H9 (cell line): ENCODE measurements around the gene ZNF821. TPM values are rescaled to one million over a fixed set of nuclear protein-coding genes. Genes with fewer than 3 reads are reported as not detected.
A peak's percentile ranks its signal among the peaks of the same experiment; 100 is the strongest.

Experiments
- DNase-seq: peaks from one replicate; pipeline ENCODE4 v3.0.0-alpha.2; 2017
- H2AFZ ChIP-seq: one replicate; pipeline ENCODE4 v1.6.1; 2013; ENCODE audit warnings: mild to moderate bottlenecking, low read length, control low read depth, moderate library complexity
- H2AK5ac ChIP-seq: 2 replicates; pipeline ENCODE4 v1.6.1; 2013; ENCODE audit warnings: low read length, control low read depth, mixed read lengths; ENCODE audit not compliant: insufficient read length
- H2BK120ac ChIP-seq: one replicate; pipeline ENCODE4 v1.6.1; 2013; ENCODE audit warnings: low read depth, mild to moderate bottlenecking, low read length, control low read depth, inconsistent platforms; ENCODE audit not compliant: poor library complexity, severe bottlenecking
- H2BK12ac ChIP-seq: 2 replicates; pipeline ENCODE4 v1.6.1; 2013; ENCODE audit warnings: low read length, control low read depth, mixed read lengths, low read depth; ENCODE audit not compliant: insufficient read length
- H2BK15ac ChIP-seq: 2 replicates; pipeline ENCODE4 v1.6.1; 2013; ENCODE audit warnings: low read depth, low read length, control low read depth
- H2BK20ac ChIP-seq: one replicate; pipeline ENCODE4 v1.6.1; 2013; ENCODE audit warnings: low read depth, mild to moderate bottlenecking, low read length, control low read depth, inconsistent platforms; ENCODE audit not compliant: poor library complexity, severe bottlenecking
- H2BK5ac ChIP-seq: 2 replicates; pipeline ENCODE4 v1.6.1; 2013; ENCODE audit warnings: low read length, control low read depth, mixed read lengths; ENCODE audit not compliant: insufficient read length
- H3K14ac ChIP-seq: 2 replicates; pipeline ENCODE4 v1.6.1; 2013; ENCODE audit warnings: low read length, control low read depth; ENCODE audit not compliant: insufficient read depth
- H3K18ac ChIP-seq: 2 replicates; pipeline ENCODE4 v1.6.1; 2013; ENCODE audit warnings: low read depth, mild to moderate bottlenecking, mixed read lengths, low read length, control low read depth; ENCODE audit not compliant: insufficient read length
- H3K23ac ChIP-seq: 2 replicates; pipeline ENCODE4 v1.6.1; 2013; ENCODE audit warnings: low read length, control low read depth, mixed read lengths, low read depth; ENCODE audit not compliant: insufficient read length
- H3K23me2 ChIP-seq: 2 replicates; pipeline ENCODE4 v1.6.1; 2013; ENCODE audit warnings: low read depth, mild to moderate bottlenecking, mixed read lengths, low read length, control low read depth; ENCODE audit not compliant: insufficient read length, poor library complexity, severe bottlenecking
- H3K27ac ChIP-seq: 2 replicates; pipeline ENCODE4 v1.5.1; 2013; ENCODE audit warnings: low read length, control low read depth, mixed read lengths, low read depth; ENCODE audit not compliant: insufficient read length
- H3K27me3 ChIP-seq: 2 replicates; pipeline ENCODE4 v1.6.1; 2013; ENCODE audit warnings: low read length, control low read depth, inconsistent platforms; ENCODE audit not compliant: insufficient read depth
- H3K4ac ChIP-seq: 2 replicates; pipeline ENCODE4 v1.6.1; 2013; ENCODE audit warnings: low read depth, mild to moderate bottlenecking, control low read depth, inconsistent platforms, low read length, moderate library complexity
- H3K4me1 ChIP-seq: 2 replicates; pipeline ENCODE4 v1.6.1; 2013; ENCODE audit warnings: low read length, control low read depth, inconsistent platforms; ENCODE audit not compliant: insufficient read depth
- H3K4me2 ChIP-seq: 2 replicates; pipeline ENCODE4 v1.6.1; 2013; ENCODE audit warnings: low read length, control low read depth, mixed read lengths; ENCODE audit not compliant: insufficient read length, insufficient read depth
- H3K56ac ChIP-seq: 2 replicates; pipeline ENCODE4 v1.6.1; 2013; ENCODE audit warnings: low read depth, mild to moderate bottlenecking, mixed read lengths, low read length, control low read depth; ENCODE audit not compliant: insufficient read length
- H3K79me1 ChIP-seq: 2 replicates; pipeline ENCODE4 v1.6.1; 2013; ENCODE audit warnings: low read depth, mild to moderate bottlenecking, moderate library complexity, low read length, control low read depth, inconsistent platforms; ENCODE audit not compliant: insufficient read depth, poor library complexity, severe bottlenecking
- H3K79me2 ChIP-seq: 2 replicates; pipeline ENCODE4 v1.6.1; 2013; ENCODE audit warnings: low read length, control low read depth, inconsistent platforms; ENCODE audit not compliant: insufficient read depth
- H3K9ac ChIP-seq: 2 replicates; pipeline ENCODE4 v1.6.1; 2013; ENCODE audit warnings: low read length, control low read depth, mixed read lengths; ENCODE audit not compliant: insufficient read length; ENCODE audit errors: extremely low read depth
- H3K9me3 ChIP-seq: one replicate; pipeline ENCODE4 v1.6.1; 2013; ENCODE audit warnings: low read depth, low read length, inconsistent platforms; ENCODE audit not compliant: control insufficient read depth
- H3T11ph ChIP-seq: one replicate; pipeline ENCODE4 v1.6.1; 2013; ENCODE audit warnings: mild to moderate bottlenecking, low read length, control low read depth, inconsistent platforms
- H4K20me1 ChIP-seq: one replicate; pipeline ENCODE4 v1.6.1; 2013; ENCODE audit not compliant: control insufficient read depth, insufficient read length, insufficient read depth
- H4K5ac ChIP-seq: 2 replicates; pipeline ENCODE4 v1.6.1; 2013; ENCODE audit warnings: low read depth, mild to moderate bottlenecking, mixed read lengths, low read length, control low read depth; ENCODE audit not compliant: insufficient read length
- H4K8ac ChIP-seq: replicated peaks from 2 replicates; pipeline ENCODE4 v1.6.1; 2013; ENCODE audit warnings: low read length, control low read depth, mixed read lengths, low read depth; ENCODE audit not compliant: insufficient read length
- H4K91ac ChIP-seq: 2 replicates; pipeline ENCODE4 v1.6.1; 2013; ENCODE audit warnings: low read depth, mild to moderate bottlenecking, moderate library complexity, mixed read lengths, low read length, control low read depth; ENCODE audit not compliant: insufficient read length
- H3K27ac Mint-ChIP-seq, 3 experiments: 2 replicates in 2 of 3; 3 replicates in 1 of 3; pipeline ENCODE4 v1.8.0; 2020 to 2021; ENCODE audit warnings: mixed read lengths in 3 of 3, mild to moderate bottlenecking in 1 of 3, moderate library complexity in 1 of 3
- H3K27me3 Mint-ChIP-seq: 2 replicates; pipeline ENCODE4 v1.8.0; 2021; ENCODE audit warnings: low read depth, mild to moderate bottlenecking, moderate library complexity, mixed read lengths
- H3K36me3 Mint-ChIP-seq, 3 experiments: 2 replicates in 2 of 3; 3 replicates in 1 of 3; pipeline ENCODE4 v1.8.0; 2020 to 2021; ENCODE audit warnings: low read depth in 3 of 3, mixed read lengths in 3 of 3; ENCODE audit not compliant: insufficient read depth in 1 of 3
- H3K4me1 Mint-ChIP-seq, 2 experiments: 2 replicates each; pipeline ENCODE4 v1.8.0; 2020; ENCODE audit warnings: mixed read lengths in 2 of 2
- H3K4me3 Mint-ChIP-seq, 2 experiments: 2 replicates in 1 of 2; 3 replicates in 1 of 2; pipeline ENCODE4 v1.8.0; 2020 to 2021; ENCODE audit warnings: mild to moderate bottlenecking in 2 of 2, mixed read lengths in 2 of 2, moderate library complexity in 1 of 2
- H3K9me3 Mint-ChIP-seq, 2 experiments: 2 replicates in 1 of 2; 3 replicates in 1 of 2; pipeline ENCODE4 v1.8.0; 2020; ENCODE audit warnings: mild to moderate bottlenecking in 2 of 2, mixed read lengths in 2 of 2, moderate library complexity in 1 of 2
- WGBS: extraction: QIAGEN DNeasy Blood & Tissue Kit; methylation state at CpG from one replicate; pipeline ENCODE4 v1.1.7; 2013; ENCODE audit warnings: missing lambda C conversion rate, low lambda C conversion rate, mixed read lengths; ENCODE audit not compliant: insufficient read length; ENCODE audit errors: extremely low coverage; 5-methylcytosine and 5-hydroxymethylcytosine counted together
- total RNA-seq: library from RNA; stranded (reverse); gene quantifications from 2 replicates; pipeline ENCODE4 v1.2.1, GENCODE V29; 2021
- TF ChIP-seq, protein P1 (sequence below): fragments of 200-600 bp; sonication (generic); conservative IDR thresholded peaks from 3 replicates; pipeline ENCODE4 v1.8.0; 2021; ENCODE audit warnings: antibody characterized with exemption, mild to moderate bottlenecking

ZNF821 gene
- total RNA-seq, 1 experiment from 2014 or later = 12.5 TPM

DNA sequence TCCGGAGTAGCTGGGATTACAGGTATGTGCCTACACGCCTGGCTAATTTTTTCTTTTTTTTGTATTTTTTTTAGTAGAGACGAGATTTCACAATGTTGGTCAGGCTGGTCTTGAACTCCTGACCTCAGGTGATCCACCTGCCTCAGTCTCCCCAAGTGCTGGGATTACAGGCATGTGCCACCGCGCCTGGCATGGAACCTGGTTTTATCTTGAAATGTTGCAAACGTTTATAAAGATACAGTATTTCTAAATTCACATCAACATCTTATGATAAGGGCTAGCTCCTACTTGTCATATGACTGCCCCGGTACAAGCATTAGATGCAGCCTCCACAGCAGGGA, 9.9 kb upstream of the ZNF821 start:
- Histone ChIP-seq H3K14ac (no peak overlapping the region), H3K4me1 (no peaks in the 10 kb centered on the region), H3K4me2 (peak overlapping the region; percentile 93), H3K79me2 (peaks cover 21% of the 10 kb centered on the region; the same call in 1 of the 2 replicates), H4K8ac (no peak overlapping the region), H2AFZ (no peak overlapping the region), H4K5ac (no peak overlapping the region), H3K9me3 (no peaks in the 10 kb centered on the region), H2BK5ac (no peak overlapping the region), H4K20me1 (no peaks in the 10 kb centered on the region), H3K79me1 (no peaks in the 10 kb centered on the region), H3K23me2 (peaks cover 7% of the 10 kb centered on the region), H2BK120ac (no peak overlapping the region), H3K27me3 (no peaks in the 10 kb centered on the region), H3K9ac (no peak overlapping the region), H3K56ac (no peak overlapping the region), H4K91ac (no peak overlapping the region), H2AK5ac (no peak overlapping the region), H3K27ac (no peak overlapping the region), H2BK12ac (no peak overlapping the region), H3K23ac (no peak overlapping the region), H3K4ac (no peak overlapping the region), H3K18ac (no peak overlapping the region), H2BK15ac (no peak overlapping the region), H2BK20ac (no peak overlapping the region), H3T11ph (no peak overlapping the region)
- Mint-ChIP-seq H3K4me1 (peaks cover 8 to 16% of the 10 kb centered on the region in 2 experiments), H3K27me3 (no peaks in the 10 kb centered on the region; the same call in 1 of the 2 replicates), H3K36me3 (peaks cover 6 to 8% (median 6%) of the 10 kb centered on the region in 3 experiments; a peak in 6 of 7 replicates), H3K27ac (peak overlapping the region; percentile 89 to 99 (median 99); a peak in 6 of 7 replicates), H3K9me3 (peaks cover 0 to 2% of the 10 kb centered on the region in 2 experiments; a peak in 1 of 5 replicates), H3K4me3 (peak overlapping the region; percentile 97 to 98)
- WGBS = no CpG with 5 or more reads among the region's 7 CpGs
- DNase-seq = no peak
- TF ChIP-seq, protein P1, sequence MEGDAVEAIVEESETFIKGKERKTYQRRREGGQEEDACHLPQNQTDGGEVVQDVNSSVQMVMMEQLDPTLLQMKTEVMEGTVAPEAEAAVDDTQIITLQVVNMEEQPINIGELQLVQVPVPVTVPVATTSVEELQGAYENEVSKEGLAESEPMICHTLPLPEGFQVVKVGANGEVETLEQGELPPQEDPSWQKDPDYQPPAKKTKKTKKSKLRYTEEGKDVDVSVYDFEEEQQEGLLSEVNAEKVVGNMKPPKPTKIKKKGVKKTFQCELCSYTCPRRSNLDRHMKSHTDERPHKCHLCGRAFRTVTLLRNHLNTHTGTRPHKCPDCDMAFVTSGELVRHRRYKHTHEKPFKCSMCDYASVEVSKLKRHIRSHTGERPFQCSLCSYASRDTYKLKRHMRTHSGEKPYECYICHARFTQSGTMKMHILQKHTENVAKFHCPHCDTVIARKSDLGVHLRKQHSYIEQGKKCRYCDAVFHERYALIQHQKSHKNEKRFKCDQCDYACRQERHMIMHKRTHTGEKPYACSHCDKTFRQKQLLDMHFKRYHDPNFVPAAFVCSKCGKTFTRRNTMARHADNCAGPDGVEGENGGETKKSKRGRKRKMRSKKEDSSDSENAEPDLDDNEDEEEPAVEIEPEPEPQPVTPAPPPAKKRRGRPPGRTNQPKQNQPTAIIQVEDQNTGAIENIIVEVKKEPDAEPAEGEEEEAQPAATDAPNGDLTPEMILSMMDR = no peak
